Naive thymus-derived CD4-positive, alpha-beta T cell (primary cell): Measurements from ENCODE around the gene SUCO. TPM values are rescaled to one million over a fixed set of nuclear protein-coding genes. Genes with fewer than 3 reads are reported as not detected.

ENCODE experiments used
- ATAC-seq: fragments of 150-1000 bp; cut with Tn5 transposase; 2 replicates; pipeline ENCODE4 v1.10.0; 2021; ENCODE audit warnings: mild to moderate bottlenecking, moderate library complexity
- CTCF ChIA-PET: fragments of 350-600 bp; sonication (Branson Sonifier 250); formaldehyde crosslinking; loops from one replicate; lab custom pipeline; 2021; ENCODE audit warnings: antibody characterized with exemption; lab: Charles Lee
- POLR2A ChIA-PET: fragments of 350-600 bp; sonication (Branson Sonifier 250); formaldehyde crosslinking; loops from one replicate; lab custom pipeline; 2021; ENCODE audit warnings: antibody characterized with exemption, inconsistent platforms; lab: Charles Lee
- DNase-seq, 9 donors: peaks; one replicate each; pipeline versions ENCODE4 v3.0.0 to v3.0.0-alpha.2; 2020 to 2022; ENCODE audit warnings: mixed read lengths in 1 of 9
- H3K27ac ChIP-seq: one replicate; pipeline ENCODE4 v1.7.0; 2013; ENCODE audit warnings: mild to moderate bottlenecking, low read depth, low read length, moderate library complexity
- H3K27me3 ChIP-seq, 2 donors: one replicate each; pipeline ENCODE4 v1.7.0; 2013; ENCODE audit warnings: low read length in 2 of 2, mild to moderate bottlenecking in 2 of 2, moderate library complexity in 2 of 2; ENCODE audit not compliant: control insufficient read depth in 2 of 2, insufficient read depth in 2 of 2
- H3K36me3 ChIP-seq, 3 experiments: 1 replicate in 2 of 3; 2 replicates in 1 of 3; pipeline ENCODE4 v1.7.0; 2013; ENCODE audit warnings: low read length in 3 of 3, mild to moderate bottlenecking in 3 of 3, moderate library complexity in 1 of 3; ENCODE audit not compliant: insufficient read depth in 3 of 3, control insufficient read depth in 2 of 3
- H3K4me1 ChIP-seq, 2 donors: one replicate each; pipeline ENCODE4 v1.7.0; 2013; ENCODE audit warnings: low read length in 2 of 2, mild to moderate bottlenecking in 2 of 2, moderate library complexity in 1 of 2; ENCODE audit not compliant: control insufficient read depth in 2 of 2, insufficient read depth in 2 of 2
- H3K4me3 ChIP-seq: 2 replicates; pipeline ENCODE4 v1.7.0; 2013; ENCODE audit warnings: mild to moderate bottlenecking, low read length
- H3K9me3 ChIP-seq, 3 experiments: 1 replicate in 2 of 3; 2 replicates in 1 of 3; pipeline ENCODE4 v1.7.0; 2013; ENCODE audit warnings: low read length in 3 of 3; ENCODE audit not compliant: control insufficient read depth in 2 of 3
- H3K27ac Mint-ChIP-seq, 9 donors: one replicate each; pipeline ENCODE4 v1.8.0; 2020 to 2022; ENCODE audit warnings: mixed read lengths in 9 of 9, mild to moderate bottlenecking in 8 of 9, moderate library complexity in 5 of 9, inconsistent platforms in 2 of 9
- H3K27me3 Mint-ChIP-seq, 5 donors: one replicate each; pipeline ENCODE4 v1.8.0; 2021 to 2022; ENCODE audit warnings: mixed read lengths in 5 of 5, mild to moderate bottlenecking in 1 of 5
- H3K36me3 Mint-ChIP-seq, 5 donors: one replicate each; pipeline ENCODE4 v1.8.0; 2020 to 2022; ENCODE audit warnings: mixed read lengths in 5 of 5, mild to moderate bottlenecking in 3 of 5, inconsistent platforms in 1 of 5
- H3K4me1 Mint-ChIP-seq, 7 donors: one replicate each; pipeline ENCODE4 v1.8.0; 2020 to 2022; ENCODE audit warnings: mixed read lengths in 7 of 7, mild to moderate bottlenecking in 3 of 7, inconsistent platforms in 1 of 7
- H3K4me3 Mint-ChIP-seq, 10 donors: one replicate each; pipeline ENCODE4 v1.8.0; 2020 to 2022; ENCODE audit warnings: mild to moderate bottlenecking in 10 of 10, mixed read lengths in 10 of 10, moderate library complexity in 6 of 10, inconsistent platforms in 2 of 10
- H3K9me3 Mint-ChIP-seq, 11 donors: one replicate each; pipeline ENCODE4 v1.8.0; 2020 to 2022; ENCODE audit warnings: mixed read lengths in 11 of 11, mild to moderate bottlenecking in 4 of 11, inconsistent platforms in 1 of 11, moderate library complexity in 1 of 11
- intact Hi-C, 2 donors: fragments of 100-400 bp; cut with micrococcal nuclease; formaldehyde crosslinking; loops; one replicate each; pipeline ENCODE4 v1.15.1; 2023
- polyA plus RNA-seq, 2 donors: library from polyadenylated mRNA; unstranded; fragments of 300-500 nt; fragmentation: Illumina TruSeq; gene quantifications; one replicate each; pipeline ENCODE4 v1.2.3, GENCODE V29; 2021
- total RNA-seq, 6 experiments: library from RNA in 5 of 6; stranded (reverse) in 5 of 6; gene quantifications; 1 replicate in 5 of 6; 2 replicates in 1 of 6; pipeline ENCODE4 v1.2.3 and lab custom pipeline; 2021 to 2026

Gene SUCO
- total and polyA plus RNA-seq, 7 experiments from 2014 or later, result 13.6 to 95.0 (median 71.9) TPM

GRCh38 chr1:172530000-172530399, 3.0 kb upstream of the SUCO start:
- Histone ChIP-seq H3K27ac (no peak overlapping the region), H3K9me3 (no peaks in the 10 kb centered on the region), H3K36me3 (peaks cover 0 to 7% (median 0%) of the 10 kb centered on the region in 3 experiments), H3K4me3 (no peak overlapping the region), H3K4me1 (peaks cover 14 to 18% of the 10 kb centered on the region in 2 donors), H3K27me3 (no peaks in the 10 kb centered on the region)
- no peak overlapping the region for H3K4me3 Mint-ChIP-seq
- peaks cover 0 to 1% (median 0%) of the 10 kb centered on the region in 11 donors for H3K9me3 Mint-ChIP-seq
- H3K27me3 Mint-ChIP-seq, result peaks cover 0 to 35% (median 4%) of the 10 kb centered on the region in 5 donors
- H3K4me1 Mint-ChIP-seq, result peaks cover 17 to 34% (median 25%) of the 10 kb centered on the region in 7 donors
- H3K36me3 Mint-ChIP-seq, result peaks cover 0 to 3% (median 0%) of the 10 kb centered on the region in 5 donors
- ChIA-PET POLR2A (no interaction called here), CTCF (no interaction called here)
- no peak overlapping the region for H3K27ac Mint-ChIP-seq
- intact Hi-C loops, result loop anchor here (5.0 kb wide), 5 partner anchors 67 to 1998 kb away; partner anchors contain the start of genes DNM3 (in 1 of the 2), GORAB (in 1 of the 2) and RC3H1 (in 1 of the 2)
- ATAC-seq (no peak), DNase-seq (no peak)

GRCh38 chr1:172531412-172532182, 1.4 kb upstream of the SUCO start:
- CTCF ChIA-PET, result interaction anchor here (0.8 to 1.5 kb wide), 5 partner anchors 13 to 132 kb away, joined by 3 to 7 read pairs (median 4); no protein-coding TSS in a partner anchor
- Histone ChIP-seq H3K4me3 (peak overlapping the region; percentile 98), H3K4me1 (peaks cover 30% of the 10 kb centered on the region in 2 donors), H3K27me3 (no peaks in the 10 kb centered on the region), H3K36me3 (peaks cover 0 to 7% (median 0%) of the 10 kb centered on the region in 3 experiments), H3K27ac (peak overlapping the region; percentile 99), H3K9me3 (no peaks in the 10 kb centered on the region)
- Mint-ChIP-seq H3K4me1 (peaks cover 28 to 50% (median 41%) of the 10 kb centered on the region in 7 donors), H3K27ac (peak overlapping the region; percentile 99 to 100 (median 100)), H3K27me3 (peaks cover 0 to 28% (median 4%) of the 10 kb centered on the region in 5 donors), H3K9me3 (peaks cover 0 to 1% (median 0%) of the 10 kb centered on the region in 11 donors), H3K36me3 (peaks cover 0 to 3% (median 0%) of the 10 kb centered on the region in 5 donors), H3K4me3 (peak overlapping the region; percentile 90 to 100 (median 98))
- intact Hi-C loops, result loop anchor here (1.0 to 5.0 kb wide), 24 partner anchors 65 to 1999 kb away; partner anchors contain the start of genes METTL13 (in 2 of the 2), PRRC2C (in 2 of the 2), RC3H1 (in 2 of the 2) and VAMP4 (in 2 of the 2)
- DNase-seq (peak in 1 of 9 donors; percentile 4), ATAC-seq (no peak)
- POLR2A ChIA-PET, result interaction anchor here (0.5 to 1.9 kb wide), 23 partner anchors 9 to 1336 kb away, joined by 3 to 15 read pairs (median 5); partner anchors contain the start of genes DNM3, GAS5 and PIGC

GRCh38 chr1:172532183-172532699, 709 bp upstream of the SUCO start:
- no peaks in the 10 kb centered on the region for H3K9me3 ChIP-seq
- ChIA-PET POLR2A (interaction anchor here (0.5 to 1.9 kb wide), 22 partner anchors 9 to 1335 kb away, joined by 3 to 15 read pairs (median 5); partner anchors contain the start of genes GAS5, METTL13 and PIGC), CTCF (interaction anchor here (0.8 to 1.5 kb wide), 6 partner anchors 13 to 133 kb away, joined by 3 to 7 read pairs (median 4); no protein-coding TSS in a partner anchor)
- Mint-ChIP-seq H3K27me3 (peaks cover 0 to 22% (median 4%) of the 10 kb centered on the region in 5 donors), H3K9me3 (peaks cover 0 to 1% (median 0%) of the 10 kb centered on the region in 11 donors), H3K4me3 (peak overlapping the region; percentile 90 to 100 (median 98)), H3K36me3 (peaks cover 0 to 3% (median 0%) of the 10 kb centered on the region in 5 donors), H3K4me1 (peaks cover 28 to 54% (median 44%) of the 10 kb centered on the region in 7 donors), H3K27ac (peak overlapping the region; percentile 99 to 100 (median 100))
- H3K4me1 ChIP-seq, result peaks cover 30 to 34% of the 10 kb centered on the region in 2 donors
- H3K4me3 ChIP-seq, result peak overlapping the region; percentile 98
- peak overlapping the region; percentile 99 for H3K27ac ChIP-seq
- intact Hi-C loops, result loop anchor here (1.0 to 5.0 kb wide), 24 partner anchors 65 to 2000 kb away; partner anchors contain the start of genes METTL13 (in 2 of the 2), PRRC2C (in 2 of the 2), RC3H1 (in 2 of the 2) and VAMP4 (in 2 of the 2)
- DNase-seq, result peak in 7 of 9 donors; percentile 77 to 98 (median 96)
- peak; percentile 80 for ATAC-seq
- peaks cover 0 to 7% (median 0%) of the 10 kb centered on the region in 3 experiments for H3K36me3 ChIP-seq
- no peaks in the 10 kb centered on the region for H3K27me3 ChIP-seq

GRCh38 chr1:172533513-172534151, 682 bp downstream of the SUCO start:
- Mint-ChIP-seq H3K9me3 (peaks cover 0 to 1% (median 0%) of the 10 kb centered on the region in 11 donors), H3K27ac (peak overlapping the region; percentile 98 to 100 (median 100)), H3K36me3 (peaks cover 0 to 8% (median 0%) of the 10 kb centered on the region in 5 donors), H3K4me3 (peak overlapping the region; percentile 90 to 100 (median 98)), H3K27me3 (peaks cover 0 to 15% (median 4%) of the 10 kb centered on the region in 5 donors), H3K4me1 (peaks cover 40 to 68% (median 54%) of the 10 kb centered on the region in 7 donors)
- CTCF ChIA-PET, result interaction anchor here (1.2 to 1.5 kb wide), 4 partner anchors 11 to 105 kb away, joined by 3 to 7 read pairs (median 4); no protein-coding TSS in a partner anchor
- POLR2A ChIA-PET, result interaction anchor here (0.6 to 1.5 kb wide), 9 partner anchors 10 to 153 kb away, joined by 3 to 15 read pairs (median 5); no protein-coding TSS in a partner anchor
- H3K4me3 ChIP-seq, result peak overlapping the region; percentile 98
- intact Hi-C loops, result loop anchor here (1.0 to 5.0 kb wide), 15 partner anchors 11 to 2001 kb away; partner anchors contain the start of genes DNM3 (in 1 of the 2), GORAB (in 1 of the 2), KLHL20 (in 1 of the 2) and RC3H1 (in 1 of the 2)
- H3K9me3 ChIP-seq, result no peaks in the 10 kb centered on the region
- DNase-seq, result peak in 8 of 9 donors; percentile 13 to 63 (median 54)
- peaks cover 30 to 34% of the 10 kb centered on the region in 2 donors for H3K4me1 ChIP-seq
- peaks cover 0 to 7% (median 0%) of the 10 kb centered on the region in 3 experiments for H3K36me3 ChIP-seq
- peak overlapping the region; percentile 99 for H3K27ac ChIP-seq
- no peaks in the 10 kb centered on the region for H3K27me3 ChIP-seq
- no peak for ATAC-seq

GRCh38 chr1:172536256-172536655, 3.3 kb downstream of the SUCO start:
- no peak overlapping the region for H3K27ac ChIP-seq
- peaks cover 0 to 7% (median 0%) of the 10 kb centered on the region in 3 experiments for H3K36me3 ChIP-seq
- Mint-ChIP-seq H3K27me3 (peaks cover 0 to under 1% (median 0%) of the 10 kb centered on the region in 5 donors), H3K4me3 (peak overlapping the region in 6 of 10 donors; percentile 16 to 97 (median 44)), H3K4me1 (peaks cover 46 to 85% (median 71%) of the 10 kb centered on the region in 7 donors), H3K9me3 (peaks cover 0 to 1% (median 0%) of the 10 kb centered on the region in 11 donors), H3K27ac (peak overlapping the region in 1 of 9 donors; percentile 32), H3K36me3 (peaks cover 0 to 10% (median 0%) of the 10 kb centered on the region in 5 donors)
- POLR2A ChIA-PET, result interaction anchor here (0.6 to 1.1 kb wide), 3 partner anchors 8 to 326 kb away, joined by 3 to 4 read pairs (median 3); no protein-coding TSS in a partner anchor
- H3K27me3 ChIP-seq, result no peaks in the 10 kb centered on the region
- intact Hi-C loops, result no loop called here
- peaks cover 30 to 34% of the 10 kb centered on the region in 2 donors for H3K4me1 ChIP-seq
- H3K4me3 ChIP-seq, result no peak overlapping the region
- H3K9me3 ChIP-seq, result no peaks in the 10 kb centered on the region
- CTCF ChIA-PET, result interaction anchor here (2.0 kb wide), 2 partner anchors 86 to 92 kb away, joined by 4 to 6 read pairs; partner anchors contain the start of gene PIGC
- DNase-seq (no peak), ATAC-seq (no peak)
